Panc1 (cell line): Measurements from ENCODE around the gene RYK. TPM values are rescaled to one million over a fixed set of nuclear protein-coding genes. Genes with fewer than 3 reads are reported as not detected.

Source experiments
- ATAC-seq: fragments of 200-7000 bp; cut with Tn5 transposase; 2 replicates; pipeline ENCODE4 v1.9.1; 2020; ENCODE audit warnings: mild to moderate bottlenecking, moderate library complexity
- BruUV-seq: library from RNA; stranded (reverse); fragments of 400-500 nt; replicated peaks from 2 replicates; lab custom pipeline; 2021; lab: Mats Ljungman, UMichigan
- CTCF ChIA-PET: fragments of 300-600 bp; sonication (Branson Sonifier 250); formaldehyde crosslinking; loops from one replicate; lab custom pipeline; 2022; ENCODE audit warnings: antibody characterized with exemption; lab: Charles Lee
- POLR2A ChIA-PET: fragments of 300-600 bp; sonication (Branson Sonifier 250); formaldehyde crosslinking; loops from one replicate; lab custom pipeline; 2022; ENCODE audit warnings: antibody characterized with exemption; lab: Charles Lee
- DNase-seq: peaks from one replicate; pipeline ENCODE4 v3.0.0-alpha.2; 2010; ENCODE audit warnings: low read depth, low spot score
- H3K27ac ChIP-seq: 2 replicates; pipeline ENCODE4 v1.5.1; 2011; ENCODE audit warnings: mild to moderate bottlenecking, low read length, inconsistent platforms
- H3K27me3 ChIP-seq: fragments of 200-500 bp; sonication (Bioruptor generic); 2 replicates; pipeline ENCODE4 v1.6.0; 2014; ENCODE audit warnings: low read length, inconsistent platforms; ENCODE audit not compliant: control insufficient read depth, insufficient read depth
- H3K36me3 ChIP-seq: fragments of 200-500 bp; sonication (Bioruptor generic); 2 replicates; pipeline ENCODE4 v1.5.1; 2014; ENCODE audit warnings: inconsistent platforms, mild to moderate bottlenecking, low read length, moderate library complexity; ENCODE audit not compliant: control insufficient read depth, insufficient read depth
- H3K4me1 ChIP-seq: 2 replicates; pipeline ENCODE4 v1.5.1; 2011; ENCODE audit warnings: inconsistent platforms, mild to moderate bottlenecking, low read length, moderate library complexity; ENCODE audit not compliant: control insufficient read depth, insufficient read depth
- H3K4me3 ChIP-seq, 2 experiments: 2 replicates each; pipeline ENCODE4 v1.5.1; 2011 to 2012; ENCODE audit warnings: low read depth in 2 of 2, low read length in 2 of 2, mild to moderate bottlenecking in 2 of 2, inconsistent platforms in 1 of 2, moderate library complexity in 1 of 2
- H3K9me3 ChIP-seq: fragments of 200-500 bp; sonication (Bioruptor generic); 2 replicates; pipeline ENCODE4 v1.5.1; 2014; ENCODE audit warnings: low read depth, mild to moderate bottlenecking, inconsistent platforms, low read length, moderate library complexity; ENCODE audit not compliant: control insufficient read depth, insufficient read depth
- POLR2AphosphoS5 ChIP-seq: IDR thresholded peaks from 2 replicates; pipeline ENCODE4 v1.6.1; 2012; ENCODE audit warnings: mild to moderate bottlenecking, low read depth, low read length, moderate library complexity
- SIN3A ChIP-seq: IDR thresholded peaks from 2 replicates; pipeline ENCODE4 v1.6.1; 2012; ENCODE audit warnings: low read depth, mild to moderate bottlenecking, low read length, moderate library complexity, borderline replicate concordance; ENCODE audit not compliant: insufficient read depth
- TCF7L2 ChIP-seq: IDR thresholded peaks from 2 replicates; pipeline ENCODE4 v1.6.1; 2011; ENCODE audit warnings: mild to moderate bottlenecking, low read depth, low read length, inconsistent platforms
- in situ Hi-C: cut with HindIII; loops from 2 replicates; pipeline ENCODE4 v1.10.0; 2016; ENCODE audit warnings: low sequenced_read_pairs, low pct_unique_long_range_greater_than_20kb
- intact Hi-C: fragments of 100-400 bp; cut with micrococcal nuclease; formaldehyde crosslinking; loops from one replicate; pipeline ENCODE4 v1.10.0; 2022; ENCODE audit not compliant: unreplicated experiment
- total RNA-seq: library from RNA; stranded (reverse); gene quantifications from one replicate; pipeline ENCODE4 v1.2.1, GENCODE V29; 2021; ENCODE audit not compliant: unreplicated experiment
- TF ChIP-seq, protein P1 (sequence below): fragments of 450-650 bp; IDR thresholded peaks from 2 replicates; pipeline ENCODE4 v1.5.1; 2017; ENCODE audit warnings: mild to moderate bottlenecking
- TF ChIP-seq, protein P2 (sequence below), 2 experiments: IDR thresholded peaks; 2 replicates each; pipeline ENCODE4 v1.6.1; 2011 to 2012; ENCODE audit warnings: low read depth in 2 of 2, control low read depth in 1 of 2, low read length in 1 of 2, mild to moderate bottlenecking in 1 of 2, moderate library complexity in 1 of 2; ENCODE audit not compliant: insufficient read depth in 1 of 2

Gene RYK
- total RNA-seq, 1 experiment from 2014 or later: 82.7 TPM

GRCh38 chr3:134299185-134299887, 48.7 kb upstream of the RYK start:
- Histone ChIP-seq H3K27ac (no peak overlapping the region), H3K9me3 (peaks cover 4% of the 10 kb centered on the region; the same call in 1 of the 2 replicates), H3K4me1 (peaks cover 3% of the 10 kb centered on the region; the same call in 1 of the 2 replicates), H3K4me3 (no peak overlapping the region), H3K27me3 (no peaks in the 10 kb centered on the region), H3K36me3 (no peaks in the 10 kb centered on the region)
- BruUV-seq: no TSS peak
- in situ Hi-C loops (no loop called here), intact Hi-C loops (loop anchor here (2.0 kb wide), 1 partner anchor 87 kb away; no protein-coding TSS in a partner anchor)
- ChIA-PET POLR2A (no interaction called here), CTCF (interaction anchor here (0.6 to 1.6 kb wide), 6 partner anchors 36 to 369 kb away, joined by 3 to 15 read pairs (median 7); no protein-coding TSS in a partner anchor)
- no peak for DNase-seq
- TF ChIP-seq, protein P1, sequence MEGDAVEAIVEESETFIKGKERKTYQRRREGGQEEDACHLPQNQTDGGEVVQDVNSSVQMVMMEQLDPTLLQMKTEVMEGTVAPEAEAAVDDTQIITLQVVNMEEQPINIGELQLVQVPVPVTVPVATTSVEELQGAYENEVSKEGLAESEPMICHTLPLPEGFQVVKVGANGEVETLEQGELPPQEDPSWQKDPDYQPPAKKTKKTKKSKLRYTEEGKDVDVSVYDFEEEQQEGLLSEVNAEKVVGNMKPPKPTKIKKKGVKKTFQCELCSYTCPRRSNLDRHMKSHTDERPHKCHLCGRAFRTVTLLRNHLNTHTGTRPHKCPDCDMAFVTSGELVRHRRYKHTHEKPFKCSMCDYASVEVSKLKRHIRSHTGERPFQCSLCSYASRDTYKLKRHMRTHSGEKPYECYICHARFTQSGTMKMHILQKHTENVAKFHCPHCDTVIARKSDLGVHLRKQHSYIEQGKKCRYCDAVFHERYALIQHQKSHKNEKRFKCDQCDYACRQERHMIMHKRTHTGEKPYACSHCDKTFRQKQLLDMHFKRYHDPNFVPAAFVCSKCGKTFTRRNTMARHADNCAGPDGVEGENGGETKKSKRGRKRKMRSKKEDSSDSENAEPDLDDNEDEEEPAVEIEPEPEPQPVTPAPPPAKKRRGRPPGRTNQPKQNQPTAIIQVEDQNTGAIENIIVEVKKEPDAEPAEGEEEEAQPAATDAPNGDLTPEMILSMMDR: peak; percentile 70
- TF ChIP-seq TCF7L2: no peak
- peak; percentile 81 for ATAC-seq

GRCh38 chr3:134298249-134298648, 47.6 kb upstream of the RYK start:
- intact Hi-C loops (loop anchor here (2.0 kb wide), 1 partner anchor 85 kb away; no protein-coding TSS in a partner anchor), in situ Hi-C loops (no loop called here)
- Histone ChIP-seq H3K9me3 (peaks cover 4% of the 10 kb centered on the region; the same call in 1 of the 2 replicates), H3K36me3 (no peaks in the 10 kb centered on the region), H3K4me3 (no peak overlapping the region), H3K4me1 (peaks cover 3% of the 10 kb centered on the region; the same call in 1 of the 2 replicates), H3K27me3 (no peaks in the 10 kb centered on the region), H3K27ac (no peak overlapping the region)
- DNase-seq: no peak
- ATAC-seq: no peak
- ChIA-PET CTCF (no interaction called here), POLR2A (no interaction called here)
- no TSS peak for BruUV-seq
- TF ChIP-seq, protein P2, sequence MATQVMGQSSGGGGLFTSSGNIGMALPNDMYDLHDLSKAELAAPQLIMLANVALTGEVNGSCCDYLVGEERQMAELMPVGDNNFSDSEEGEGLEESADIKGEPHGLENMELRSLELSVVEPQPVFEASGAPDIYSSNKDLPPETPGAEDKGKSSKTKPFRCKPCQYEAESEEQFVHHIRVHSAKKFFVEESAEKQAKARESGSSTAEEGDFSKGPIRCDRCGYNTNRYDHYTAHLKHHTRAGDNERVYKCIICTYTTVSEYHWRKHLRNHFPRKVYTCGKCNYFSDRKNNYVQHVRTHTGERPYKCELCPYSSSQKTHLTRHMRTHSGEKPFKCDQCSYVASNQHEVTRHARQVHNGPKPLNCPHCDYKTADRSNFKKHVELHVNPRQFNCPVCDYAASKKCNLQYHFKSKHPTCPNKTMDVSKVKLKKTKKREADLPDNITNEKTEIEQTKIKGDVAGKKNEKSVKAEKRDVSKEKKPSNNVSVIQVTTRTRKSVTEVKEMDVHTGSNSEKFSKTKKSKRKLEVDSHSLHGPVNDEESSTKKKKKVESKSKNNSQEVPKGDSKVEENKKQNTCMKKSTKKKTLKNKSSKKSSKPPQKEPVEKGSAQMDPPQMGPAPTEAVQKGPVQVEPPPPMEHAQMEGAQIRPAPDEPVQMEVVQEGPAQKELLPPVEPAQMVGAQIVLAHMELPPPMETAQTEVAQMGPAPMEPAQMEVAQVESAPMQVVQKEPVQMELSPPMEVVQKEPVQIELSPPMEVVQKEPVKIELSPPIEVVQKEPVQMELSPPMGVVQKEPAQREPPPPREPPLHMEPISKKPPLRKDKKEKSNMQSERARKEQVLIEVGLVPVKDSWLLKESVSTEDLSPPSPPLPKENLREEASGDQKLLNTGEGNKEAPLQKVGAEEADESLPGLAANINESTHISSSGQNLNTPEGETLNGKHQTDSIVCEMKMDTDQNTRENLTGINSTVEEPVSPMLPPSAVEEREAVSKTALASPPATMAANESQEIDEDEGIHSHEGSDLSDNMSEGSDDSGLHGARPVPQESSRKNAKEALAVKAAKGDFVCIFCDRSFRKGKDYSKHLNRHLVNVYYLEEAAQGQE (IDR thresholded peaks at IDR 0.05; ENCODE audit: insufficient read depth in 1 of 2, low read depth in 2 of 2, low read length in 1 of 2): no peak
- TF ChIP-seq POLR2AphosphoS5 (no peak), SIN3A (no peak), TCF7L2 (no peak)
- TF ChIP-seq, protein P1: no peak
